IMR-90 (cell line): ENCODE measurements around the gene UGGT1. TPM values are rescaled to one million over a fixed set of nuclear protein-coding genes. Genes with fewer than 3 reads are reported as not detected.

Experiments
- ATAC-seq: fragments of 200-7000 bp; cut with Tn5 transposase; 2 replicates; pipeline ENCODE4 v1.9.1; 2020; ENCODE audit warnings: low read depth, mild to moderate bottlenecking, moderate library complexity
- BruUV-seq: library from RNA; stranded (reverse); fragments of 400-500 nt; replicated peaks from 2 replicates; lab custom pipeline; 2021; lab: Mats Ljungman, UMichigan
- CTCF ChIA-PET: fragments of 300-600 bp; formaldehyde crosslinking; extraction: SDS; loops from one replicate; lab custom pipeline; 2021; ENCODE audit warnings: antibody characterized with exemption; lab: Yijun Ruan, JAX
- POLR2A ChIA-PET: fragments of 300-600 bp; sonication (Branson Sonifier 250); formaldehyde crosslinking; loops from one replicate; lab custom pipeline; 2022; ENCODE audit warnings: antibody characterized with exemption; ENCODE audit not compliant: unreplicated experiment; lab: Charles Lee
- DNase-seq: peaks from one replicate; pipeline ENCODE4 v3.0.0; 2013
- H2AFZ ChIP-seq: replicated peaks from 2 replicates; pipeline ENCODE3; 2013; ENCODE audit warnings: low read length, mild to moderate bottlenecking; ENCODE audit not compliant: poor library complexity
- H2AK5ac ChIP-seq: 2 replicates; pipeline ENCODE4 v1.6.1; 2013; ENCODE audit warnings: low read depth, low read length, inconsistent platforms
- H2AK9ac ChIP-seq: replicated peaks from 2 replicates; pipeline ENCODE3; 2013; ENCODE audit warnings: mild to moderate bottlenecking, low read depth, low read length, moderate library complexity; ENCODE audit not compliant: poor library complexity
- H2BK120ac ChIP-seq: 2 replicates; pipeline ENCODE4 v1.6.1; 2013; ENCODE audit warnings: low read depth, low read length, inconsistent platforms
- H2BK15ac ChIP-seq: 3 replicates; pipeline ENCODE4 v1.6.1; 2013; ENCODE audit warnings: low read depth, low read length, inconsistent platforms
- H2BK20ac ChIP-seq: 2 replicates; pipeline ENCODE4 v1.6.1; 2013; ENCODE audit warnings: low read depth, mild to moderate bottlenecking, inconsistent platforms, low read length, moderate library complexity
- H2BK5ac ChIP-seq: 2 replicates; pipeline ENCODE4 v1.6.1; 2013; ENCODE audit warnings: mild to moderate bottlenecking, low read depth, low read length, inconsistent platforms; ENCODE audit not compliant: poor library complexity, severe bottlenecking
- H3K14ac ChIP-seq: replicated peaks from 2 replicates; pipeline ENCODE4 v1.6.1; 2013; ENCODE audit warnings: low read depth, low read length, inconsistent platforms
- H3K18ac ChIP-seq: 2 replicates; pipeline ENCODE4 v1.6.1; 2013; ENCODE audit warnings: low read depth, low read length, control low read depth
- H3K23ac ChIP-seq: 2 replicates; pipeline ENCODE4 v1.6.1; 2013; ENCODE audit warnings: low read depth, low read length, inconsistent platforms
- H3K27ac ChIP-seq: 2 replicates; pipeline ENCODE4 v1.5.1; 2013; ENCODE audit warnings: mild to moderate bottlenecking, control low read depth, low read length; ENCODE audit not compliant: insufficient read depth
- H3K27me3 ChIP-seq: 2 replicates; pipeline ENCODE4 v1.6.1; 2013; ENCODE audit warnings: low read length; ENCODE audit not compliant: control insufficient read depth, insufficient read depth
- H3K36me3 ChIP-seq: 2 replicates; pipeline ENCODE4 v1.6.1; 2013; ENCODE audit warnings: low read length, mixed read lengths; ENCODE audit not compliant: control insufficient read depth, insufficient read depth
- H3K4ac ChIP-seq: 2 replicates; pipeline ENCODE4 v1.6.1; 2013; ENCODE audit warnings: low read depth, low read length, inconsistent platforms
- H3K4me1 ChIP-seq: 2 replicates; pipeline ENCODE4 v1.6.1; 2013; ENCODE audit warnings: low read length, mixed read lengths; ENCODE audit not compliant: control insufficient read depth, insufficient read depth
- H3K4me2 ChIP-seq: 2 replicates; pipeline ENCODE4 v1.6.1; 2013; ENCODE audit warnings: low read depth, mild to moderate bottlenecking, control low read depth, low read length, moderate library complexity
- H3K4me3 ChIP-seq: 2 replicates; pipeline ENCODE4 v1.5.1; 2013; ENCODE audit warnings: low read depth, mild to moderate bottlenecking, control low read depth, low read length, moderate library complexity; ENCODE audit not compliant: insufficient read depth
- H3K56ac ChIP-seq: 2 replicates; pipeline ENCODE4 v1.6.1; 2013; ENCODE audit warnings: low read length, inconsistent platforms; ENCODE audit not compliant: insufficient read depth; ENCODE audit errors: extremely low read depth
- H3K79me1 ChIP-seq, 2 experiments: 2 replicates each; pipeline ENCODE4 v1.6.1; 2013; ENCODE audit warnings: low read length in 2 of 2, inconsistent platforms in 1 of 2, low read depth in 1 of 2
- H3K9ac ChIP-seq: 2 replicates; pipeline ENCODE4 v1.6.1; 2013; ENCODE audit warnings: low read depth, low read length, control low read depth
- H3K9me1 ChIP-seq: 2 replicates; pipeline ENCODE4 v1.6.1; 2013; ENCODE audit warnings: low read length, inconsistent platforms; ENCODE audit not compliant: insufficient read depth
- H3K9me3 ChIP-seq: 2 replicates; pipeline ENCODE4 v1.6.1; 2013; ENCODE audit warnings: low read length; ENCODE audit not compliant: control insufficient read depth, insufficient read depth
- H4K20me1 ChIP-seq: 2 replicates; pipeline ENCODE4 v1.6.1; 2013; ENCODE audit warnings: low read length, inconsistent platforms; ENCODE audit not compliant: insufficient read depth
- H4K5ac ChIP-seq: 2 replicates; pipeline ENCODE4 v1.6.1; 2013; ENCODE audit warnings: mild to moderate bottlenecking, low read depth, low read length, control low read depth
- H4K8ac ChIP-seq, 2 experiments: 2 replicates each; pipeline ENCODE4 v1.6.1; 2013; ENCODE audit warnings: low read depth in 2 of 2, low read length in 2 of 2, control low read depth in 1 of 2, inconsistent platforms in 1 of 2
- H4K91ac ChIP-seq: 2 replicates; pipeline ENCODE4 v1.6.1; 2013; ENCODE audit warnings: low read depth, low read length, inconsistent platforms; ENCODE audit not compliant: insufficient read depth
- CHD1 ChIP-seq: IDR thresholded peaks from 2 replicates; pipeline ENCODE4 v1.6.1; 2012; ENCODE audit warnings: low read depth, low read length, improper control_type of control experiment
- MAFK ChIP-seq: IDR thresholded peaks from 2 replicates; pipeline ENCODE4 v1.6.1; 2012; ENCODE audit warnings: low read depth, low read length, improper control_type of control experiment
- NFE2L2 ChIP-seq: fragments of 150-350 bp; IDR thresholded peaks from 2 replicates; pipeline ENCODE4 v1.6.1; 2016; ENCODE audit warnings: low read depth, mild to moderate bottlenecking, low read length
- POLR2A ChIP-seq: IDR thresholded peaks from 2 replicates; pipeline ENCODE4 v1.6.1; 2012; ENCODE audit warnings: mild to moderate bottlenecking, low read depth, low read length
- WGBS, 2 experiments: methylation state at CpG; one replicate each; pipeline versions ENCODE4 v1.1.5 to v1.1.7; 2013; ENCODE audit warnings: missing lambda C conversion rate in 2 of 2; ENCODE audit not compliant: insufficient read length in 1 of 2; ENCODE audit errors: extremely low coverage in 2 of 2; 5-methylcytosine and 5-hydroxymethylcytosine counted together
- dilution Hi-C: fragments of 300-500 bp; cut with HindIII; formaldehyde crosslinking; loops from one replicate; pipeline ENCODE4 v1.14.3; 2018; ENCODE audit warnings: low sequenced_read_pairs; ENCODE audit not compliant: unreplicated experiment
- in situ Hi-C: fragments of 300-500 bp; cut with MboI; formaldehyde crosslinking; loops from 3 replicates; pipeline ENCODE4 v1.14.3; 2019; ENCODE audit warnings: low sequenced_read_pairs, inconsistent platforms, mixed read lengths
- intact Hi-C: fragments of 100-400 bp; cut with micrococcal nuclease; formaldehyde crosslinking; loops from 2 replicates; pipeline ENCODE4 v1.10.0; 2022
- microRNA-seq, 2 experiments: library from miRNA; stranded (forward) in 1 of 2; unstranded in 1 of 2; fragments of 10-50 nt in 1 of 2; fragments of <30 nt in 1 of 2; gene quantifications in 1 of 2; microRNA quantifications in 1 of 2; one replicate each; pipeline versions ENCODE3 to v1.1.0; 2013 to 2020; ENCODE audit not compliant: insufficient read depth in 1 of 2, insufficient read length in 1 of 2, unreplicated experiment in 1 of 2
- polyA plus RNA-seq, 3 experiments: library from polyadenylated mRNA; depleted of rRNA; stranded (reverse); fragments of >200 nt; gene quantifications; 2 replicates each; pipeline ENCODE4 v1.2.3, GENCODE V29; 2012; ENCODE audit warnings: low replicate concordance in 1 of 3
- small RNA-seq, 5 experiments: library from RNA; depleted of rRNA; stranded (forward); fragments of <200 nt; gene quantifications; one replicate each; pipeline ENCODE3, GENCODE V24; 2012
- total RNA-seq: library from RNA; depleted of rRNA; stranded (reverse); fragments of >200 nt; gene quantifications from 2 replicates; pipeline ENCODE4 v1.2.3, GENCODE V29; 2012; rRNA removed
- TF ChIP-seq, protein P1 (sequence below): conservative IDR thresholded peaks from 2 replicates; pipeline ENCODE4 v1.5.1; 2012; ENCODE audit warnings: mild to moderate bottlenecking, low read depth, low read length, improper control_type of control experiment

The UGGT1 gene
- total and polyA plus RNA-seq, 2 of the 4 experiments (the other 2 are of a cell fraction): 26.1 to 71.3 TPM

DNA sequence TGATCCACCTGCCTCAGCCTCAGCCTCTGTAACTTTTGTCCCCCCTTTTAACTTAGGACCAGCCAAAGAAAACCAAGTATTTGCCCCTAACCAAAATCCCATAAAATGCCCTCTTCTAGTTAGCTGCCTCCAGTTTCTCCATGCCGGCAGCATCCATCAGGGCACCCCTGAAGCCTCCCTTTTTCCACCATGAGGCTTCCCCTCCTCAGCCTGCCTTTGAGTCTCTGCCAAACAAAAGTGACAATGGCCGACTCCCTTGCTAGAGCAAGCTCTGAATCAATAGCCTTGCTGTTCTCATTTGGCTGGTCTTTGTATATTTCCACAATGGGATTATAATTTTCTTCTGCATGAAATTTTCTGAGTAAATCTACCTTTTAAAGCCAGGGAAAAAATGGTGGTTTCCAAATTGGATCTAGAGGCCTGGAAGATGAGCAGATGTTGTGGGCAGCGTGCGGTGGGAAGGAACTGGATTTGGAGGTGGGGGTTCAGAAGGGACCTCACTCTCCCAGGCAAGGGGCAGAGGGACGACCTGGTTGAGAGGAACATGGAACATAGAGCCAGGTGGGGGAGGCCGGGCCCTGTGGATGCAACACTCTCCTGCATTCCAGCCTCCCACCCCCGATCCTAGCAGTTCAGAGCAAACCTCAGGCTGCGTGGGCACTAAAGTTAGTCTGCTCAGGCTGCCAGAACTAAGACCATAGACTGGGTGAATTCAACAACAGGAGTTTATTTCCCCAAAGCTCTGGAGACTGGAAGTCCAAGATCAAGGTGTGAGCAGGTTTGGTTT is 147.1 kb downstream of the UGGT1 start (continued):
- TF ChIP-seq MAFK: no peak
- no peak for TF ChIP-seq CHD1

DNA sequence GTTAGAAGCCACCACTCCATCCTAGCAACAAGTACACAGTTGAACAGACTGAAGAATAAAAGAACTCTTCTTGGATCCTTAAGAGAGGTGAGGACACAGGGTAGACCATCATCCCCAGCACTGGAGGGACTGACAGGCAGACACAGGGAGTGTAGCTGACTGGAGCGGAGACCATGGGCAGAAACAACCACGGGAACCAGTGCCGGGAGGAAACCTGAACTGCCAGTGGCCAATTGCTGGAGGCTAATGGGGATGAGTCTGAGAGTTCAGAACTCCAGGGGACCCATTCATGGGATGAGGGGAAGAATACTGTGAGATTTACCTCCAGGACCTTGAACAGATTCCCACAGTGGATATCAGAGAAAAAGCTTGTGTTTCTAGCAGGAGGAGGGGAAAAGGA is 150.9 kb downstream of the UGGT1 start:
- H2AFZ ChIP-seq: no peak overlapping the region
- H3K36me3 ChIP-seq: no peaks in the 10 kb centered on the region
- TF ChIP-seq POLR2A (no peak), NFE2L2 (no peak), MAFK (no peak)
- TF ChIP-seq, protein P1, sequence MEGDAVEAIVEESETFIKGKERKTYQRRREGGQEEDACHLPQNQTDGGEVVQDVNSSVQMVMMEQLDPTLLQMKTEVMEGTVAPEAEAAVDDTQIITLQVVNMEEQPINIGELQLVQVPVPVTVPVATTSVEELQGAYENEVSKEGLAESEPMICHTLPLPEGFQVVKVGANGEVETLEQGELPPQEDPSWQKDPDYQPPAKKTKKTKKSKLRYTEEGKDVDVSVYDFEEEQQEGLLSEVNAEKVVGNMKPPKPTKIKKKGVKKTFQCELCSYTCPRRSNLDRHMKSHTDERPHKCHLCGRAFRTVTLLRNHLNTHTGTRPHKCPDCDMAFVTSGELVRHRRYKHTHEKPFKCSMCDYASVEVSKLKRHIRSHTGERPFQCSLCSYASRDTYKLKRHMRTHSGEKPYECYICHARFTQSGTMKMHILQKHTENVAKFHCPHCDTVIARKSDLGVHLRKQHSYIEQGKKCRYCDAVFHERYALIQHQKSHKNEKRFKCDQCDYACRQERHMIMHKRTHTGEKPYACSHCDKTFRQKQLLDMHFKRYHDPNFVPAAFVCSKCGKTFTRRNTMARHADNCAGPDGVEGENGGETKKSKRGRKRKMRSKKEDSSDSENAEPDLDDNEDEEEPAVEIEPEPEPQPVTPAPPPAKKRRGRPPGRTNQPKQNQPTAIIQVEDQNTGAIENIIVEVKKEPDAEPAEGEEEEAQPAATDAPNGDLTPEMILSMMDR: no peak
- no peak overlapping the region for H2BK5ac ChIP-seq
- dilution Hi-C loops (no loop called here), intact Hi-C loops (no loop called here), in situ Hi-C loops (no loop called here)
- ATAC-seq (no peak), DNase-seq (no peak)
- no peak overlapping the region for H2BK120ac ChIP-seq
- H4K8ac ChIP-seq: no peak overlapping the region
- POLR2A ChIA-PET: no interaction called here
- H3K23ac ChIP-seq: no peak overlapping the region
- no peaks in the 10 kb centered on the region for H3K9me3 ChIP-seq
- H3K79me1 ChIP-seq: no peaks in the 10 kb centered on the region
- no peak overlapping the region for H2BK20ac ChIP-seq
- WGBS, 2 experiments: 100% methylated on average over 1 of the region's 3 CpGs; no CpG with 5 or more reads in 1 of the 2 experiments
- peaks cover 2% of the 10 kb centered on the region; the same call in 1 of the 2 replicates for H3K27me3 ChIP-seq
- no peak overlapping the region for H3K27ac ChIP-seq
- H3K4ac ChIP-seq: no peak overlapping the region
- H4K91ac ChIP-seq: no peak overlapping the region
- CTCF ChIA-PET: no interaction called here
- BruUV-seq: no TSS peak
- peaks cover 6% of the 10 kb centered on the region for H3K4me1 ChIP-seq
- H3K18ac ChIP-seq: no peak overlapping the region
- H3K14ac ChIP-seq: no peak overlapping the region
- H2AK5ac ChIP-seq: no peak overlapping the region
- H3K9me1 ChIP-seq: peaks cover 3% of the 10 kb centered on the region; the same call in 1 of the 2 replicates
- no peak overlapping the region for H4K5ac ChIP-seq
- no peak overlapping the region for H3K56ac ChIP-seq
- no peak overlapping the region for H3K9ac ChIP-seq
- H2BK15ac ChIP-seq: no peak overlapping the region
- peaks cover 3% of the 10 kb centered on the region; the same call in 1 of the 2 replicates for H4K20me1 ChIP-seq
- H3K4me3 ChIP-seq: no peak overlapping the region
- no peak overlapping the region for H2AK9ac ChIP-seq
- no peak overlapping the region for H3K4me2 ChIP-seq

Small RNA genes lying within 50 kb of the gene (microRNA-seq; reads per million reads assigned to microRNA genes)
- gene AC108059.2 (ENCODE audit: insufficient read depth, insufficient read length) (not detected), gene AC108059.3 (ENCODE audit: insufficient read depth, insufficient read length) (not detected), gene DYNLT3P2 (ENCODE audit: insufficient read depth, insufficient read length) (not detected), gene RF00019 (ENCODE audit: insufficient read depth, insufficient read length) (not detected)

Small RNA genes lying within 50 kb of the gene (small RNA-seq; reads per million reads assigned to genes)
- gene AC108059.2 (0 reads per million in 5 experiments), gene AC108059.3 (0 to 1.4 (median 0) reads per million in 5 experiments), gene DYNLT3P2 (0 reads per million in 5 experiments), gene RF00019 (0 reads per million in 5 experiments)

Other genes starting within 250 kb of the UGGT1 start
- 41.6 and 42.2 TPM in 2 replicates for gene POLR2D, start 233.0 kb upstream of the UGGT1 start, total RNA-seq
- gene POLR2D, start 233.0 kb upstream of the UGGT1 start, polyA plus RNA-seq (2012; rRNA removed): 12.9 and 18.0 TPM in 2 replicates
- 14.0 and 16.1 TPM in 2 replicates for gene AMMECR1L, start 205.2 kb upstream of the UGGT1 start, total RNA-seq
- gene AMMECR1L, start 205.2 kb upstream of the UGGT1 start, polyA plus RNA-seq (2012; rRNA removed): 11.0 and 13.4 TPM in 2 replicates
- 5.0 and 6.1 TPM in 2 replicates for gene SAP130, start 63.1 kb upstream of the UGGT1 start, total RNA-seq
- gene SAP130, start 63.1 kb upstream of the UGGT1 start, polyA plus RNA-seq (2012; rRNA removed): 17.1 and 20.2 TPM in 2 replicates
- 29.7 and 29.9 TPM in 2 replicates for gene HS6ST1, start 227.7 kb downstream of the UGGT1 start, total RNA-seq
- 36.9 and 39.7 TPM in 2 replicates for gene HS6ST1, start 227.7 kb downstream of the UGGT1 start, polyA plus RNA-seq (2012; rRNA removed)